GM20431 (cell line): ENCODE results near the gene SUPT3H.
"Not testable (repeated sequence)": the region's sequence is repeated elsewhere in the genome, so short reads cannot be mapped to it uniquely, and the experiment has no call there.

Experiments
- in situ Hi-C: fragments of 300-500 bp; cut with MseI, MboI; formaldehyde crosslinking; loops from one replicate; pipeline ENCODE4 v1.15.0; 2020; ENCODE audit warnings: low sequenced_read_pairs; ENCODE audit not compliant: unreplicated experiment

The SUPT3H gene

DNA sequence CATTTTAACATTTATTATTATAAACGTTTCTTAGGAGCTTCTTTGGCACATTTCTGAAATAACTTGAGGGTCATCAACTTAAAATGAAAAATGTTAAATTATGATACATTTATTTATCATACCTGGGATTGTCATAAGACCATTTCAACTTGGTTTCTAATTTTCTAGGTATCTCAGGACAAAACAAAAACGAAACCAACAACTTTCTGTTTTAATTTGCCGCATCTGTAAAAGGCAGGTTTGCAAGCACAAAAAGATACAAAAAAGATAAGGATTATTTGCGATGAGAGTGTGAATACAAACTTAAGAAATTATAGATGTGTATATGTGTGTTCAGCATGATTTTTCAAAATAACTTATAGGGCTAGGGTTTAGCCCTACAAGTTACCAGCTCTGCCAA lies 444.6 kb downstream of the SUPT3H start:
- in situ Hi-C loops = no loop called here

- in situ Hi-C loops = no loop called here
Observed at GRCh38 chr6:44932651-44933091, 445.1 kb downstream of the SUPT3H start.

GRCh38 chr6:44931385-44931784 lies 446.3 kb downstream of the SUPT3H start:
- in situ Hi-C loops = no loop called here

DNA sequence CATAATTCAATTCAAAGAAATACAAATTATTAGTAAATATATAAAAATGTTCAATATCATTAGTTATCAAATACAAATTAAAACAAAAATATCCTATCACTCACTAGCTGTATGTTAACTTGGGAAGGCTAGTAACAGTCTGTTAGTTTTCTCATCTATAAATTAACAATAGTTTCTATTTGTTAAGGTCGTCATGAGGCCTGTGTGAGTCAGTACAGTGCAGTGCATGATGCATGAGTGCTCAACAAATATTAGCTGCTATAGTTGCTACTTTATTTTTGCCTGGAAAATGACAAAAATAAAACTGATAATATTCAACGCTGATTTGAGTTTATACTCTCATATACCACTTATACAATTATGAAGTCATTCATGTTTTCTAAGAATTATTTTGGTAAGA lies 451.2 kb downstream of the SUPT3H start:
- in situ Hi-C loops = no loop called here

GRCh38 chr6:44925100-44925739 lies 452.5 kb downstream of the SUPT3H start:
- in situ Hi-C loops = no loop called here

DNA sequence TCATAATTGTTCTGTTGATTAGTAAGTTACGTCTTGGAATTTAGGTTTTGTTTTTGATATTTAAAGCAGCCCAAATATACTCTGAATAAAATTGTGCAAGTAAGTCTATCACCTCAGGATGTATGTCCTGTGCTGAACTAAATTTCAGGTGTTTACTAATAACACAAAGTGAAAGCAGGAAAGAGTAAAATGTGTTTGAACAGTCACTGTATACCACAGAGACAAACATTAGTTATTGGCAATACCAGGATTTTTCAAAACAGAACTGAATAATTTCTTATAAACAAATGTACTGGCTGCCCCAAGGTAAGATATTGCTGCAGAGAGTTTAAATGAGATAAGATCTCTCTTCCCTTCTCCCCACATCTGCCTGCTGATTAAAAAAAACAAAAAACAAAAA lies 454.3 kb downstream of the SUPT3H start:
- in situ Hi-C loops = no loop called here

GRCh38 chr6:44921798-44922197 lies 455.9 kb downstream of the SUPT3H start:
- in situ Hi-C loops = no loop called here

GRCh38 chr6:44920952-44921491 lies 456.7 kb downstream of the SUPT3H start:
- in situ Hi-C loops = no loop called here

- in situ Hi-C loops = no loop called here
Observed at GRCh38 chr6:44918671-44919296, 458.9 kb downstream of the SUPT3H start.

DNA sequence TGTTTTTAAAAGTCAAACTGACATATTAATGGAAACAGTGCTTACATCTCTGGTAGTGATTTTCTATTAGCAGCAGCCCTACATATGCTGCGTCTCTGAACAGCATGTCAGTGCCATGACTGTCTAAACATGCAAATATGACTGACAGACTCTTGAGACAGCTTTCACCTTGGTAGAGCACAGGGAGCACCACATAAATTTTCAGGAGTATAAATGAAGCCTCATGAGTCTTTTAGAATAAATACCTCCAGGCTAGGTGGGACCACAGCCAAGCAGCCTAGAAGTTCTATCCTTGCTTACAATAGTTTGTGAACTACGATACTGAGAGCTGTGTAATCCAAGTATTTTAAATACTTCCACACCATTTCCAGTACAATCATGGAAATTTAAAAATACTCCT lies 460.3 kb downstream of the SUPT3H start:
- in situ Hi-C loops = no loop called here

GRCh38 chr6:44915111-44915510 lies 462.6 kb downstream of the SUPT3H start:
- in situ Hi-C loops = no loop called here

DNA sequence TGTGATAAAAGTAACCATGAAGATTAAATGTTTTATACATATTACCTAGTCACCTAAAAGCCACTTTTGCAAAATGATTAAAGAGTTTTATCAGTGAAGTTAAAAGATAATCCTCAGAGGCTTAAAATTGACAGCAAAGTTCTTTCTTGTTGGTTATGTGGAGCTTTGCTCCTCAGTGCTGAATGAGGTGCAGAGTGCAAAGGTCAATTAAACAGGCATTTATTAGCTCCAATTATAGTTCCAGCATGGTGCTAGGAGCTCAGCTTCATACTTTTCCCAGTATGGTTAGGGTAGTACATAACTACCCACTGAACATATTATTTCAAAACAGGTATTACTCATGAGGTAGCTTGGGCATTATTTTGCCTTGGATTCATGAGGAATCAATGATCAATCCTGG lies 463.6 kb downstream of the SUPT3H start:
- in situ Hi-C loops = no loop called here

GRCh38 chr6:44906761-44907160 lies 471.0 kb downstream of the SUPT3H start:
- in situ Hi-C loops = no loop called here

GRCh38 chr6:44900358-44900757 lies 477.4 kb downstream of the SUPT3H start:
- in situ Hi-C loops = not testable (repeated sequence)

DNA sequence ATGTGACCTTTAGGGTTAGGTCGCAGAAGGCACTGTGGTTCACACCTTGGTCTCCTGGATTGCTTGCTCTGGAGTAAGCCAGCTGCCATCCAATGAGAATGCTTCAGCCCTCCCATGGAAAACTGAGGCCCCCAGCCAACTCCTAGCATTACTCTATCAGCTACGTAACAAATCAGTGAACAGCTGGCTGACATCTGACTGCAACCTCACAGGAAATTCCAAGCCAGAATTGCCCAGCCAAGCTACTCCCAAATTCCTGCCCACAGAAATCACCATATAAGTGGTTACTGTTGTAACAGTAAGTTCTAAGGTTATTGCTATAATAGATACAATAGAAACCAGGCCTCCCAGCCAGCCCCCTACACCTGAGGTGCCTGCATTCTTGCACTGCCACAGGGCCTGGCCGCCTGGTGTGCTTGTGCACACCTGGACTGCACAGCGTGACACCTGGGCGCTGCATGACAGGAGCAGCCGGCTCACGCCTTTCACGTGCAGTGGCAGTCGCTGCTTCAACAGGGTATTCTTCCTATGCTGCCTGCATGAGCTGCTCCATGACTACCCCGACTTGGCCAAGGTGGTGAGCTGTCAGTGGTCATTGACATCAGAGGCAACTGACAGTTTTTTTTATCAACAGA lies 479.3 kb downstream of the SUPT3H start:
- in situ Hi-C loops = no loop called here

DNA sequence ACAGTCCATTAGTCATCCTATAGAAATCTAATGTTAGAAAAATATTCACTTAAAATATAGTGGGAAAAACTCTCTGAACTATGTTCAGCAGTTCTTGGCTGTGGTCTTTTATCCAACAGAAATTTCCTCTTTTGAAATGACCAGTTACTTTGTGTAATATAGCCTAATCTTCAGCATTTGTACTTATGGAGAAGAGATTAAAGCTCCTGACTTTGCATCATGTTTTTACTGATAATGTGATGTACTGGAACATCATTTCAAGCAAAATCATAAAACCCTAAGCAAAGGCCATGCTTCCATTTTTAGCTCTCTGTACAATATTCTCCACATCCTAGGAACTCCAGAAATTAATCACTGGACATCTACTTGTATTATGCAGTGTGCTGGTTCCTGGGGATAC lies 480.4 kb downstream of the SUPT3H start:
- in situ Hi-C loops = no loop called here

GRCh38 chr6:44896701-44897100 lies 481.0 kb downstream of the SUPT3H start:
- in situ Hi-C loops = no loop called here

GRCh38 chr6:44892579-44892978 lies 485.2 kb downstream of the SUPT3H start:
- in situ Hi-C loops = no loop called here

GRCh38 chr6:44879071-44879470 lies 498.7 kb downstream of the SUPT3H start:
- in situ Hi-C loops = not testable (repeated sequence)

- in situ Hi-C loops = not testable (repeated sequence)
Observed at GRCh38 chr6:44876638-44877037, 501.1 kb downstream of the SUPT3H start.

GRCh38 chr6:44869321-44869897 lies 508.3 kb downstream of the SUPT3H start:
- in situ Hi-C loops = no loop called here
